HepG2 (cell line): Measurements from ENCODE around the gene THRA. TPM values are rescaled to one million over a fixed set of nuclear protein-coding genes. Genes with fewer than 3 reads are reported as not detected.

Source experiments
- ARID4A ChIP-seq: sonication (generic); formaldehyde crosslinking; IDR thresholded peaks from 2 replicates; pipeline ENCODE4 v1.5.0; 2020; ENCODE audit warnings: mild to moderate bottlenecking, missing genetic modification reagents, borderline replicate concordance
- ATF3 ChIP-seq: sonication (generic); formaldehyde crosslinking; IDR thresholded peaks from 2 replicates; pipeline ENCODE4 v1.4.0; 2020; ENCODE audit warnings: missing genetic modification reagents
- CERS6 ChIP-seq: sonication (generic); formaldehyde crosslinking; IDR thresholded peaks from 2 replicates; pipeline ENCODE4 v1.5.0; 2020; ENCODE audit warnings: missing genetic modification reagents
- EP300 ChIP-seq, 3 experiments: sonication (generic) in 1 of 3; formaldehyde crosslinking in 1 of 3; IDR thresholded peaks; 2 replicates each; pipeline versions ENCODE4 v1.5.1 to v1.6.1; 2011 to 2020; ENCODE audit warnings: low read depth in 2 of 3, low read length in 2 of 3, borderline replicate concordance in 1 of 3, improper control_type of control experiment in 1 of 3, mild to moderate bottlenecking in 1 of 3, missing genetic modification reagents in 1 of 3, moderate library complexity in 1 of 3
- ETV5 ChIP-seq: IDR thresholded peaks from 2 replicates; pipeline ENCODE4 v1.6.1; 2018; ENCODE audit warnings: missing biosample characterization, missing genetic modification reagents, inconsistent platforms, borderline replicate concordance
- GTF3A ChIP-seq: sonication (generic); formaldehyde crosslinking; conservative IDR thresholded peaks from 2 replicates; pipeline ENCODE4 v1.4.0; 2020; ENCODE audit warnings: mild to moderate bottlenecking, missing genetic modification reagents
- JUND ChIP-seq: sonication (generic); formaldehyde crosslinking; IDR thresholded peaks from 2 replicates; pipeline ENCODE4 v1.8.0; 2022; ENCODE audit warnings: mild to moderate bottlenecking, missing genetic modification reagents
- KLF11 ChIP-seq: IDR thresholded peaks from 2 replicates; pipeline ENCODE4 v1.6.1; 2016; ENCODE audit warnings: missing compliant biosample characterization
- MAFF ChIP-seq: IDR thresholded peaks from 2 replicates; pipeline ENCODE4 v1.6.1; 2011; ENCODE audit warnings: low read depth, low read length, improper control_type of control experiment
- MEF2D ChIP-seq: sonication (generic); formaldehyde crosslinking; IDR thresholded peaks from 2 replicates; pipeline ENCODE4 v1.5.1; 2020; ENCODE audit warnings: mild to moderate bottlenecking, missing genetic modification reagents
- RFX3 ChIP-seq: IDR thresholded peaks from 2 replicates; pipeline ENCODE4 v1.6.1; 2016; ENCODE audit warnings: missing biosample characterization, missing genetic modification reagents
- THAP8 ChIP-seq: sonication (generic); formaldehyde crosslinking; IDR thresholded peaks from 2 replicates; pipeline ENCODE4 v1.5.1; 2020; ENCODE audit warnings: missing genetic modification reagents, mild to moderate bottlenecking, borderline replicate concordance
- ZBTB33 ChIP-seq: sonication (generic); formaldehyde crosslinking; IDR thresholded peaks from 2 replicates; pipeline ENCODE4 v1.4.0; 2020; ENCODE audit warnings: missing genetic modification reagents
- ZBTB37 ChIP-seq: sonication (generic); formaldehyde crosslinking; IDR thresholded peaks from 2 replicates; pipeline ENCODE4 v1.4.0; 2020; ENCODE audit warnings: mild to moderate bottlenecking, missing genetic modification reagents
- ZKSCAN1 ChIP-seq: fragments of 150-350 bp; IDR thresholded peaks from 2 replicates; pipeline ENCODE4 v1.6.1; 2014; ENCODE audit warnings: low read length
- ZNF274 ChIP-seq: sonication (generic); formaldehyde crosslinking; IDR thresholded peaks from 2 replicates; pipeline ENCODE4 v1.5.1; 2020; ENCODE audit warnings: mild to moderate bottlenecking, missing genetic modification reagents
- ZNF589 ChIP-seq: sonication (generic); formaldehyde crosslinking; conservative IDR thresholded peaks from 2 replicates; pipeline ENCODE4 v1.8.0; 2022; ENCODE audit warnings: mild to moderate bottlenecking, moderate library complexity, missing genetic modification reagents
- ZNF772 ChIP-seq: sonication (generic); formaldehyde crosslinking; IDR thresholded peaks from 2 replicates; pipeline ENCODE4 v1.5.0; 2020; ENCODE audit warnings: mild to moderate bottlenecking, missing genetic modification reagents
- polyA plus RNA-seq, 8 experiments: library from polyadenylated mRNA; depleted of rRNA in 3 of 8; stranded (reverse) in 7 of 8; unstranded in 1 of 8; fragments of >200 nt; fragmentation: Illumina TruSeq in 4 of 8; extraction: Trizol in 4 of 8; gene quantifications; 2 replicates each; pipeline versions ENCODE4 v1.2.1 to v1.2.3, GENCODE V29; 2011 to 2016; ENCODE audit warnings: low read depth in 4 of 8, missing spikeins in 1 of 8, mixed read lengths in 1 of 8; ENCODE audit not compliant: insufficient read depth in 1 of 8
- total RNA-seq, 5 experiments: library from RNA; depleted of rRNA; stranded (reverse); fragments of >200 nt; fragmentation: Illumina TruSeq; extraction: Trizol; gene quantifications; 2 replicates each; pipeline ENCODE4 v1.2.3, GENCODE V29; 2016; ENCODE audit warnings: low read depth in 1 of 5

Gene THRA
- total and polyA plus RNA-seq, 2 of the 13 experiments (the other 11 are each of a cell fraction or from before 2014, with no cell fraction given) = 8.0 to 9.9 TPM

GRCh38 chr17:40122999-40123810, 60.4 kb downstream of the THRA start (continued):
- no peak for TF ChIP-seq MAFF
- no peak for TF ChIP-seq CERS6 (CRISPR knock-in tag)
- TF ChIP-seq ATF3 (CRISPR knock-in tag) = no peak
- TF ChIP-seq ZKSCAN1 = no peak
- TF ChIP-seq ZNF772 (CRISPR knock-in tag) = peak; percentile 46; the same call in 1 of the 2 replicates
- TF ChIP-seq ZNF274 (CRISPR knock-in tag) = no peak
- TF ChIP-seq ZBTB37 (CRISPR knock-in tag) = no peak
- no peak for TF ChIP-seq KLF11
- peak; percentile 57 for TF ChIP-seq MEF2D (CRISPR knock-in tag)
- TF ChIP-seq ZBTB33 = no peak
- peak; percentile 64 for TF ChIP-seq ARID4A
- TF ChIP-seq JUND (CRISPR knock-in tag) = no peak
- TF ChIP-seq EP300 (IDR thresholded peaks at IDR 0.05; ENCODE audit: low read depth in 2 of 2, low read length in 2 of 2) = 0 out of 4 replicates have a peak, but pooled peaks of 1 of the 2 experiments have one; percentile 22
- TF ChIP-seq EP300 (CRISPR knock-in tag; IDR thresholded peaks at IDR 0.05; ENCODE audit: borderline replicate concordance) = no peak
- TF ChIP-seq THAP8 (CRISPR knock-in tag) = no peak
- TF ChIP-seq GTF3A (CRISPR knock-in tag) = no peak
- TF ChIP-seq ZNF589 (CRISPR knock-in tag) = no peak
- no peak for TF ChIP-seq ETV5 (CRISPR knock-in tag)
- TF ChIP-seq RFX3 (CRISPR knock-in tag) = no peak
